GM12864 (cell line): ENCODE results near the gene POLR1D.
"Not testable (repeated sequence)": the region's sequence is repeated elsewhere in the genome, so short reads cannot be mapped to it uniquely, and the experiment has no call there.

Experiments
- DNase-seq: peaks from one replicate; pipeline ENCODE4 v3.0.0-alpha.2; 2011; ENCODE audit warnings: low read depth
- H3K4me3 ChIP-seq: 2 replicates; pipeline ENCODE4 v1.5.1; 2011; ENCODE audit warnings: mild to moderate bottlenecking, low read depth, low read length, control low read depth
- CTCF ChIP-seq: IDR thresholded peaks from 2 replicates; pipeline ENCODE4 v1.5.1; 2011; ENCODE audit warnings: low read depth, mild to moderate bottlenecking, moderate library complexity, low read length, control low read depth, inconsistent platforms; ENCODE audit errors: missing control alignments

Gene POLR1D

DNA sequence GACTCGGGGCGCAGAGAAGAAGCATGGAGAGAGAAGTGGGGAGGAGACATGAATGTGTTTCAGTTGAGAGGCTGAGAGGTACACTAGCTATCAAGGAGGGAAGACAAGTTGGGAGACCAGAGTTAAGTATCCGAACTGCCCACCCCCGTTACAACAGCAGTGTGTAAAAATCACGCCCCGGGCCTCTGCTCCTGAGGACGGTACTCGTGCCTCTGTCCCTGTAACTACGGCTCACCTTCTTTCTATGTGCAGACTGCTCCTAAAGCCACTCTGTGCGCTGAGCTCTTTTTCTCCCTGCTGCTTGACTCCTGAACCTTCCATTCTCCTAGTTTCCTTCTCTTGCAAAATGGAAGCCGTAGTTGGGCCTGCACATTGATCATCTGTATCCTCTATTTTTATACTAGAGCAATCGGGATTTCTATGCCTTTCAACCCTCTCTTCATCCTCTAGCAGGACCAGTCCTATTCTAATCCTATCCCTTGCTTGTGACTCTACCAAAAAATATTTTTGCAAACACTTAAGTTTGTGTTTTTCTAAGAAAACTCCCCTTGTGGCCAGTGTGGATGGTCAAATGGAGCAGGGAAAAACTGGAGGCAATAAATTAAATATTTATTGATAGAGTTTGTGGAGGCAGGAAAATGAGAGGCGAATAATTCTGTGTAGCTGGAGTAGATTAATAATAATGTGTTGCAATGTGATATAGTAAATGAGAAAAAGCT is 569 bp downstream of the POLR1D start:
- TF ChIP-seq CTCF, result no peak
- DNase-seq, result no peak
- peak overlapping the region; percentile 67 for H3K4me3 ChIP-seq

GRCh38 chr13:27622881-27623280 is 1.2 kb downstream of the POLR1D start:
- peak overlapping the region; percentile 67 for H3K4me3 ChIP-seq
- no peak for TF ChIP-seq CTCF
- DNase-seq, result no peak

DNA sequence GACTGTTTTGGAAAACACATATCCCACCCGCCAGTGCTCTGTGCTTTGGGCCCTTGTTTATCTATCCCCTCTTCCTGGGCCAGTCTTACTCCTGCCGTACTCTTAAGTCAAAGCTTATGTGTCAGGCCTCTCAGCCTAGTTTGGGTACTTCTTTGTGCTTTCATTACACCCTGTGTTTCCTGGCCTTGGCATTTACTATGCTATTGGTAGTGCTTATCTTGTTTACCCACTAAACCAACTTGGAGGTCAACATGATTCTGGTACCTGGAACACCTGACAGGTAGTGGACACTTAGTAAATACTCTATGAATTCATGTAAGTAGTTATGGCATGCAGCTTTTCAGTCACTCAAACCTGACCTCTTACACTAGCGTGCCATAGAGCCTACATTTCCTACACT is 2.4 kb downstream of the POLR1D start:
- no peak for DNase-seq
- H3K4me3 ChIP-seq, result no peak overlapping the region
- no peak for TF ChIP-seq CTCF

DNA sequence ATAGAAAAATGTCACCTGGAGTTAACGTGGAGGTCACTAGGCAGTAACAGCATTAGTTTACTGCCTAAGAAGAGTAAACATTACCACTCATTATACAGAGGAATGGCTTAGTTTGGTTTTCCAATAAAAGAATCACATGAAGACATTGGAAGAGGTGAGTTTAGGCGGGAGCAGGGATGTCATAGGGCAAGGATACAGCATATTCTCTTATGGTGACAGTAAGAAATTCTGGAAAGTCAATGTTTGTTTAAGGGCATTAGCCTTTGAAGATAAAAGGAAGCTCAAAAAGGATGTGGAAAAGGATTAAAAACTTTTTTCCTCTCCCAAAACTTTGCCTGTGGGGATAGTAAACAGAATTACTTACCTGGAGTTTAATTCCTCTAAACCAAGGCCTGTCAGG is 4.1 kb downstream of the POLR1D start:
- TF ChIP-seq CTCF, result no peak
- H3K4me3 ChIP-seq, result no peak overlapping the region

DNA sequence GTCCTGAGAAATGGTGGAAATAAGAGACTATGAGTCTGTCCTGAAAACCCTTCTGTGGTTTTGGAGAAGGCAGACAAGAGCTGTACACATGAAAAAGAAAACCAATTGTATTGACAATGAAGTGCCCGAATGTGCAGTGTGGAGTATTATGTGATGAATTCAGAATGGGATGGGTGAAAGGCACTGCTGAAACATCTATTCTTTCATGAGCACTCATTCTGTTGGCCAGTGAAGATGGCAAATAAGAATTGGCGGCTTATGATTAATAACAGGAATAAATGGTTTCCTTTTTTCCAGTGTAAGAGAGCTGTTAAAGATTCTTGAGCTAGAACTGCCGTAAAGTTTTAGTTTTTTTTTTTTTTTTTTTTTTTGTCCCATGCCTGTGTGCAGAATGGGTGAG is 5.7 kb downstream of the POLR1D start:
- TF ChIP-seq CTCF, result no peak
- H3K4me3 ChIP-seq, result no peak overlapping the region
- no peak for DNase-seq

More for the DNA sequence above, 4.1 kb downstream of the POLR1D start:
- DNase-seq, result no peak

- DNase-seq, result no peak
- no peak overlapping the region for H3K4me3 ChIP-seq
- no peak for TF ChIP-seq CTCF
These were observed 6.4 kb downstream of the POLR1D start for GRCh38 chr13:27628081-27628480.

GRCh38 chr13:27628766-27629165 is 7.1 kb downstream of the POLR1D start:
- H3K4me3 ChIP-seq, DNase-seq: not testable (repeated sequence)
